COLO668 (cell line): ENCODE measurements around the gene CTIF.
A peak's percentile ranks its signal among the peaks of the same experiment; 100 is the strongest.
"Not testable (repeated sequence)": the region's sequence is repeated elsewhere in the genome, so short reads cannot be mapped to it uniquely, and the experiment has no call there.

Experiments
- DNase-seq: peaks from one replicate; lab custom pipeline; 2025; ENCODE audit not compliant: unreplicated experiment; lab: John Stamatoyannopoulos, UW

Gene CTIF

DNA sequence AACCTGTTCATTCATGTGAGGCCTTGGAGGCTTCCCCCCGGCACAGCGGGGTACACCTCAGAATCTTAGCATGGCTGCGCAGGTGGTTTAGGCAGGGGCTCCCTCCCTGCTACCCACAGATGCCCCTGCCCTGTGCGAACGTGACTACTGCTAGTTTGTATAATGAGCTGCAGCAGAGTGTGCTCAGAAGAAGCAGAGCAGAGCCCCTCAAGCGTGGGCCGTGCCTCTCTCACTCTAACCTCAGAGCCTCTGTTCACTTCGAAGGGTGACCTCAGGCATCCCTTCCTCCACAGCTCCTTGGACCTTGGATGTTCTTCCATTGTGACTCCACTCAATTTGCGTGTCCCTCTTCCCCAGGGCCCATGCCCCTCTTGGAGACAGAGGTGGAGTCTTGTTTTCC lies 161.6 kb downstream of the CTIF start:
- no peak for DNase-seq

DNA sequence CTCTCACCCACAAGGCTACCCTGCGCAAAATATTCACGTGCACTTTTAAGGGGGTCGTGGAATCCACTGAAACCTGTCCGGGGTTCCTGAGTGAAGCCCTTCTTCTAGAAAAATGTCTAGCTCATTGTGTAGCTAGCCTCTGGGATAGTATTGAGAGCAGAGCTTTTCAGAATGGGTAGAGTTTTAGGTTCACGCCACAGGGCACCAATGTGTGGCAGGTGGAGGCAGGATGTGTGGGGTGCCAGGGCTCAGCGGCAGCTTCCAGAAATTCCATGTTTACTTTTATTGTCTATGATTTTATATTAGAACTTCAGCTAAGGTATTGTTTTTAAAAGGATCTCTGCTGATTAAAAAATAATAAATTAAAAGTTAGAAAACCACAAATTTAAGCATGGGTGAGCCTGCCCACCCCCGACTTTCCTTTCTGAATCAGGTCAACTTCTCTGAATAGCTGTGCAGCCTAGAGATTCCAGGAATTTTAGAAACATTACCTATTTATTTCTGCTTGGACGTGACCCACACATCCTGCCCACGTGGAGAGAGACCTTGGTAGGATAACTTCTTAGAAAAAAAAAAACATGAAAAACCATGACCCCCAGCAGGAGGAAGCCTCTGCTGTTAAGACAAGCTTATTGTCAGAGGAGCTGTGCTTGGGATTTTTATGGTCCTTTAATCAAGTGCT lies 163.7 kb downstream of the CTIF start:
- no peak for DNase-seq

DNA sequence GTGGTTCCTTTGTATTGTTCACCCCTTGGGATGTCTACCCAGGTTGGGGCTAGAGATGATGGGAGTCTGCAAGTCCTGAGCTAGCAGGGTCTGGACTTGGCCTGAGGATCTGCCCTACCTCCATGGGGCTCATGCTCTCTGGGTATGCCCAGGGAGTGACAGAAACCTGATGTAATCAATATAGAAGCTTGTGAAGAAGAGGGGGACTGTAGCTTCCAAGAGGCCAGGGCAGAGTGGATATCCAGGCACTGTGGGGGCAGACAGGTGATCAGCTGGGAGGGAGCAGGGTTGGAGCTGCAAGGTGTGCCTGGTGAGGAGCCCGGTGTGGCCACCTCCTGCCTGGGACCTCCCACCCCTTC lies 164.2 kb downstream of the CTIF start:
- no peak for DNase-seq

DNA sequence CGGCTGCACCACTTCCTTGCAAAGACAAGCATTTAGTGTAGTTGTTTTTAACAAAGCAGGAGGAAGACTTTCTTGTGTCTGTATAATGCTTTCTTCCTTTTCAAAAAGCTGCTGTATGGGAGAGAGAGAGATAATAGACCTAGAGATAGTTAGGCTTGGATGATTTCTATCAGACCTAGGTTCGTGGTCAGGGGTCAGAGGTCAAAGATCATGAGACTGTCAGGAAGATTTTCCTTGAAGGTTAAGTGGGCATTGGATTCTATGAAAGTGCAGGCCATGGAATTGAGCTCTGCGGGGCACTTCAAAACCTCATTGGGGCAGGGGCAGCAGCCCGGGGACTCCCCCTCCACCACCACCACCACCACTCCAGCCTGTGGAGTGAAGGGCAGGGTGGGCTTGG lies 164.6 kb downstream of the CTIF start:
- DNase-seq, result no peak

DNA sequence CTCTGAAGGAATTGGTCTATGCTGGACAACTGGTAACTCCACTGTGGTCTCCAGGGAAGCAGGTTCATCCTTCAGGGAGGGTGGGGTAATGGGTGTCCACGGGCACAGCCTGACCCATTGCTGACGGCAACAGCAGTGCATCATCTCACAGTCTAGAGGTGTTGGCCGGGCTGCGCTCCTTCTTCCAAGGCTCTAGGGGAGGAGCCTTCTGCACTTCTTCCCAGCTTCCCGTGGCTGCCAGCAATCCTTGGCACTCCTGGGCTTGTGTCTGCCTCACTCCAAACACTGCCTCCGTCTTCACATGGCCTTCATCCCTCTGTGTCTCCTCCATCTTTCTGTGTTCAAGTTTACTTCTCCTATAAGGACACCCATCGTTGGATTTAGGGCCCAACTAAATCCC lies 166.2 kb downstream of the CTIF start:
- DNase-seq, result no peak

DNA sequence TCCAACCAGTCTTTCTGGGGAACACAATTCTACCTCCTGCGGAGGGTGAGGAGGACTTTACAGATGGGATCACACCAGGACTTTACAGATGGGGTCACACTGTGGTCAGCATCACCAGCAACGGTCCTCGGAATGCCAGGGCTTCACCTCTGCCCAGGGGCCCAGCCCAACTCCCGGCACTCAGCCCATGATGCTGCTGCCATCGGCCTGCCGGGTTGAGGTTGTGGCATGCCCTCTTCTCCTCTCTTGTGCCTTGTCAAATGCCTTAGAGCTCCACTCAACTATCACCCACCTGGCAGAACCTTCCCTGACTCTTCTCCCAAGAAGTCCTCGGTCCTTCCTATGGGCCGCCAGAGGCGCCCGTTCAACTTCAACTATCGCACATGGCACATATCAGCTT lies 166.7 kb downstream of the CTIF start:
- no peak for DNase-seq

DNA sequence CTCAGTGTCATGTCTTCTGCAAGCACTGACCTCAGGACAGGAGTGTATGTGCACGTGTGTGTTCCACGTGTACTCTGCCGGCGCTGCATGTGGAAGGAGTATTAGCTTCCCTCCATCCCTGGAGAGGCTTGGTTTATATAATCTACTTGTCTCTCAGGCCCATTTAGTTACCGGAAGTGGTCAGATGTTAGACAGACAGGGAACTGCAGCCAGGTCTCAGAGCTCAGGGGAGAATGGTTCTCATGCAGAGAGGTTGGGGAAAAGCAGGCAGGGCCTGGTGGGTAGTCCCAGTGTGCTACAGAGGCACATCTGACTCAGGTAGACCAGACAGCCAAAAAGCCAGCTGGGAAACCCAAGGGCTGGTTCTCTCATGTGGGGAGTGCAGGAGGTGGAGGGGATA lies 167.9 kb downstream of the CTIF start:
- no peak for DNase-seq

DNA sequence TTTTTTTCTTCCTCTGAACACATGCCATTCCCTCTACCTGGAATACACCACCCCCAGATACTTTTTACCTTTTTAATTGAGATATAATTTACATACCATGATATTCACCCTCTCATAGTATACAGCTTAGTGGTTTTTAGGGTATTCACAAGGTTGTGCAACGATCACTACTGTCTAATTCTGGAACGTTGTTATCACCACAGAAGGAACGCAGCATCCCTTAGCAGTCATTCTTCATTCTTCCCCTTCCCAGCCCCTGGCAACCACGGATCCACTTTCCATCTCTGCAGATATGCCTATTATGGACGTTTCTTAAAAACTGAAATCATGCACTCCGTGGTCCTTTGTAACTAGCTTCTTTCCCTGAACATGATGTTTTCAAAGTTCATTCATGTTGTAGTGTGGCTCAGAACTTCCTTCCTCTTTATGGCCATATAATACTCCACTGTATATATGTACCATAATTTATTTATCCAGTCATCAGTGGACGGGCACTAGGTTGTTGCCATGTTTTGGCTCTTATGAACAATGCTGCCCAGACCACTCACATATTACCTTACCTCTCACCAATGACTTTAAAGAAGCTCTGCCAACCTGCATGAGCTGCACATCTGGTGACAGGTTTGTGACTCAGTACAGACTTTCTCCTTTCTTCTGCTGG lies 168.9 kb downstream of the CTIF start:
- no peak for DNase-seq

DNA sequence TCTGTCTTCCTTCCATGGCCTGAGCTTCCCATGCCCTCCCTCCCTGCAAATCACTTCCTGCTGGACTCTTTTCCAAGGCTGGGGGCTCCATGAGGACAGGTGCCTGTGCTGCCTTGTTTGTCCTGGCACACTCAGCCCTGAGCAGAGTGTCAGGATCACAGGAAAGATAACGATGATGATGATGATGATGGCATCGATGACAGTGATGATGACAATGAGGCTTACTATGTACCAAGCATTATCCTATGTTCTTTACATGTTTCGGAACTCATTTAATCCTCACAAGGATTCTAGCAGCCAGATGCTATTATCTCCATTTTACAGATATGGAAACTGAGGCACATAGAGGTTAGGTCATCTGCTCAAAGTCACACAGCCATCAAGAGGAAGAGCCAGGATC lies 170.0 kb downstream of the CTIF start:
- no peak for DNase-seq

DNA sequence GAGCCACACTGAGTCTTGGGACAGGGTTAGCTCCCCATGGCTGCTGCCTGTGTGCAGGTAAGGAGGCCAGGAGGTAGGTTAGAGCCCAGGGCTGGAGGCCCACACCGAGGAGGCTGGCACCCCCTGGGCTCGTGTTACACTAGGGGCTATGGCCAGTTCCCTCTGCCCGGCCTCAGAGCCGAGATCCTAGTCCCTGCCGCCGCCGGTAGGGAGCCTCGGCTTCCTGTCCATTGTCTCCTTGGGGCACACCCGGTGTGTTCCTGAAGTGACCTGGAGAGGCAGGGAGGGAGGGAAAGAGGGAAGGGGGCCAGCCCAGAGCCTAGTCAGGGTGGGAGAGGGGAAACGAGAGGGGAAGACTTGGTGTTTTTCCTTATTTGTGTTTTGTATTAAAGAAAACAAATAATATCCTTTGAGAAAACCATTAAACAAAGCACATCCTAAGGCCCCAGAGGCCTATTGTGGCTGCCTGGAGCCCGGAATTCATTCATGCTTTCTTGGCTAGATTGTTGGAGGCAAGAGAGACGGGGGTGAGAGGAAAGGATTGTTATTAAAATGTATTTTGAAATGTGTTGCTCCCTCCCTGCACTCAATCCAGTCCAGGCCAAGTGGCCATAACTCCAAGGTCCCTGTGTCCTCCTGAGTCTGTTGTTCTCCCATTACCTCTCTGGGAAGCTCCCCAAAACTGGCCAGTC lies 170.7 kb downstream of the CTIF start:
- no peak for DNase-seq

DNA sequence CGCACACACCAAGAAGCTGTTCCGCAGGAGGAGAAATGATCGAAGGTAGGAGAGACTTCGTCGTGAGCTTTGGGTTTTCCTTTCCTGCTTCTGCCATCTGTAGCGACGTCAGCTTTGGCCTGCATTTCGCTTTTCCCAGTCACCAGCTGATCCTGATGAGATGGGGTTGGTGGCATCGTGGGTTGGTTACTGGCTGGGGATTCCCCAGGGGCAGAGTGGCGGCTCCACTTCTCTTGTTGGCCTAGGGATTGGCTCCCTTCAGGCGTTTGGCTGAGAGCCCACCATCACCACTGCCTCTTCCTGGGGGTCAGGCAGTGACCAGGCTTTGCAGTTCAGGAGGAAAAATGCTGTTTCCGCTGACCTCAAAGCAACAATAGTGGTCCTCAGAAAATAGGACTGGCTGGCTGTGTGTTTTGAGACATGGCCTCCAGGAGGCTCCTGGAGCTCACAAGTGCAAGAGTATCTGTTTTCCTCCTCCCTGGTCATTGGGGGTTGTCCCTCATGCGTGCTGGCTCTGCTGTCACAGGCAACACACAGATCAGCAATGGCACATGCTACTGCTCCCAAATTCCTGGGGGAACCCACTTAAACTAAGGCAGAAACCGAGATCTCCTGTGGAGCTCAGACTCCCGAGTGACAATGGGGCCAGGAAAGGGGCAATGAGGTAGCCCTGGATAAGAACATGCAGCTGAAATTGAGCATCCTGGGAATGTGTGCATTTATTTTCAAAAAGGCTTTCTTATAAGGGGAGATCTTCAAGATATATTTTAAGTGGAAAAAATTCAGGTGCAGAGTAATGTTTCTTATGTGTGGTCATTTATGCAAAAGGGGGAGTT lies 173.0 kb downstream of the CTIF start:
- peak; percentile 13 for DNase-seq

DNA sequence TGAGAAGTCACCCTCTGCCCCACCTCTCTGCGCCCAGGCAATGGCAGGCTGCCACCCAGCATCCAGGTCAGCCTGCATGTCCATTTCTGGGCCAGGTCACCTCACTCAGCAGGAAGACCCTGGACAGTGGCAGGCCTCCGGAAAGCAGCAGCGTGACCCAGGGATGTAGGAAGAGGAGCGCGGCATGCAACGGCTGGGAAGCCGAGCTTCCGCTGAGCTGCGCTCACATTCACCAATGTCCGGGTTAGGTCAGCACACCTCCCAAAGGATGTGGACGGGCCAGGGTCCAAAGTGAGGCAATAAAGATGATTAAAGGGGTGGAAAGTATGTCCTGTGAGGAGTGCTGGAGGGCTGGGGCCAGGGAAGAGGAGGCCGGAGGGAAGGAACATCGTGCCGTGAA lies 174.5 kb downstream of the CTIF start:
- no peak for DNase-seq

DNA sequence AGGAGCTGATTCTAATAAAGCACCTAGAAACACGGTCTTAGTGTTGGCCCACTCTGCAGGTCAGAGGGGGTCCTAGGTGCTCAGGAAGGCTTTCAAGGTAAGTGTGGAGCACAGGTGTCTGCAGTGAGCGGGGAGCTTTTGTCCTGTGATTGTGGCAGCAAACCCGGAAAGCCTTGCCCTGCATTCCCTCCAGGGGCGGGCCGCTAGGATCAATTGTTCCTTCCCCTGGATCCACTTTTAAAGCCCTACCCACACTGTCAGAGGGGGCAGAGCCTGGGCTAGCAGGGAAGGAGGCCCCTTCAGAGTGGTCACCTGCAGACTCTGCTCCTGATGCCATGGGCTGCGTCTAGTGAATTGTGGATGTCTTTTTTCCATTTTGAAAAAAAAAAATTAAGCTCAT lies 176.0 kb downstream of the CTIF start:
- DNase-seq, result no peak

DNA sequence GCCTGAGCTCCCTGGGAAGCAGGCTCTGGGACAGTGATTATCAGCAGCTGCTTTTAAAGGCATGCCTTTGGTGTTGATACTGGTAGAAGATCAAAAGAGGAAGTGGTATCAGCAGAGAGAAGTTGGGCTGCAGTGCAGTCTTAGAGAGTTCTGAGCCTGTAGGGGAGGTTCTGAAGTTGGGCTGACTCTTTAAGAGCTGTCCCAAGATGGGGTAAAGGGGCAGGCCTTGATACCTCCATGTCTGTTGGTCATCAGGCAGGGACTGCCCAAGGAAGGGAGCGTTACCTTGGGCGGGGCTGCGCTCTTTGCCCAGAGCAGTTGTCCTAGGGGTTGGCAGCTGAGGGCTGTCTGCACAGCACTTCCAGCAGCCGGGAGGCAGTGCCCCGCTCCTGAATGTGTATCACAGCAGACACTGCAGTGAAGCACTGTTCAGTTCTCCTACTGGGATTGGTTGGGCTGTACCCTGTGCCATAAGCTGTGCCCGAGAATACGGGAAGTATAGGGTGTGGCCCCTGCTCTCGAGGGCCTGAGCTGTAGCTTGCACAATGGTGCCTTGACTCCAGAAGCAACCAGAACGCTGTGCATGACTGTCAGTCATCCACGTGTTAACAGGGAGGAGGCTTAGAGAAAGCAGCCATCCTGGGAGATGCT lies 177.0 kb downstream of the CTIF start:
- no peak for DNase-seq

DNA sequence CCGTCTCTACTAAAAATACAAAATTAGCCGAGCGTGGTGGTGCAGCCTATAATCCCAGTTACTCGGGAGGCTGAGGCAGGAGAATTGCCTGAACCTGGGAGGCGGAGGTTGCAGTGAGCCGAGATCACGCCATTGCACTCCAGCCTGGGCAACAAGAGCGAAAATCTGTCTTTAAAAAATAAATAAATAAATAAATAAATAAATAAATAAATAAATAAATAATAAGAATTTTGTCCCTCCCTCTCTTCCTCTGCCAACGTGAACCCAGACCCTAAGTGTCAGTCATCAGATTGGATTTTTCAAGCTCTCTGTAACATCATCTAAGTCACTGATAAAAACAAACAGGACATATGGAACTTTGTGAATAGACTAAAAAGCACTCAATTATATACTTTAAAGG lies 178.4 kb downstream of the CTIF start:
- not testable (repeated sequence) for DNase-seq

DNA sequence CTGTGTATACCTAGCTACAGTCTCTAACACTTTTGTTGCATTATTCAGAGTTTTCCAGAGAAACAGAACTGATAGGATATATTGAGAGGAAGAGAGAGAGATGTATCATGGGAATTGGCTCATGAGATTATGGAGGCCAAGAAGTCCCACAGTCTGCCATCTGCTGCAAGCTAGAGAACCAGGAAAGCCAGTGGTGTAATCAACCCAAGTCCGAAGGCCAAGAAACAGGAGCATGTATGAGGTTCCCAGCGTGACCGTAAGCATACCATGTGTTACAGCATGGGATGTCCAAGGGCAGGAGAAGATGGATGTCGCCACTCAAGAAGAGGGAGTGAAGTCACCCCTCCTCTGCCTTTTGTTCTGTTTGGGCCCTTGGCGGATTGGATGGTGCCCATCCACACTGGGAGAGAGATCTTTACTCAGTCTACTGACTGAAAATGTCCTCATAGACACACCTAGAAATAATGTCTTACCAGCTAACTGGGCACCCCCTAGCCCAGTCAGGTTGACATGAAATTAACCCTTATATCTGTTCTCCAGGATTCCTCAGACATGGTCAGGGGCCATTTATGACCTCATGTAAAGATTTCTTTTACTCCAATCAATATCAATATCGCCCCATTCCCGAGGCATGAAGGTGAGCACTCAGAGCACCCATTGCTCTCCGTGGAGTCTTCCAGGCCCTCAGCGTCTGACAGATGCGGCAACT lies 179.6 kb downstream of the CTIF start:
- DNase-seq, result no peak

DNA sequence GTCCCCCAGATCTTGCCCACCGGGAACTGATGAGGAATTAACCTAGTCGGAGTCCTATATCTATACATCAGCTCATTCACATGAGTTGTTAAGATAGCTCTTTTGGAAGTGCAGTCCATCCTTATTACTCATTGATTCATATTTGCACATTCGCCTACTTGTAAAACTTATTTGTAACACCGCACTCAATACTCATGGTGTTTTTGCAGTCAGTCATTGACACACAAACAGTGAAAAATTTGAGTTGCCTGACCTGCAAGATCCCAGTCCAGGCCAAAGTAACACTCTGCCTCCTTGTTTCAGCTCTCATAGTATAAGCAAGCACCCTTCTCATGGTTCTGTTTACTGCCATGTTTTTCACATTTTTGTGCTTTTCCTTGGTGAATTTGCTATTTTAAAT lies 180.6 kb downstream of the CTIF start:
- no peak for DNase-seq

DNA sequence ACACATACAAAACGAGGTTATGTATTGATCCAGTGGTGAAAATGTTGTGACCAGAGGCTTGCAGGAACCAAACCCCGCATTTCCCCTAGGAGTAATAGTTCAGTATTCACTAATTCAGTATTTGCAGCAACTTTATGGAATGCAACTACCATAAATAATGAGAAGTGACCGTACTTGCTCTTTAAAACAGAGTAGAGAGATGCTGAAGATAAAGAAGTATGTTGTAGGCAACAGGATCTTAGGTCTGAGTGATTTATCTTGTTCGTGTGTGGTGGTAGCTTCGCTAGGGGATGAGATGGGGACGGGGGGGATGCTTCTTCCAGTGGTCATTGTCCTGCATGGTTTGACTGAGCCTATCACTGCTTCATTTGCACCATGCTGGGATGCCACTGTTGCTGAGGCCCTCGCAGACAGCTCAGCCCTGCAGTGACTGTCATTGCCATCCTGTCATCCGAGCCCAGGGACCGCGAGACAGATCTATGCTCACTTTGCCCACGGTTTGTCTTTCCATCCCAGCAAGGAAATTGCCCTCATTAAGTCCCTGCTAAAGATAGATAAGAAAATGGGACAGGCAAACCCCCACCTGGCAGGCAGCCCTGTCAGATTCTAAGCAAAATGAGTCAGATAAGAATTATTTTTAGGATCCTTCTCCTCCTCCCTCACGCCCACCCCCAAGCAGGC lies 181.3 kb downstream of the CTIF start:
- no peak for DNase-seq

DNA sequence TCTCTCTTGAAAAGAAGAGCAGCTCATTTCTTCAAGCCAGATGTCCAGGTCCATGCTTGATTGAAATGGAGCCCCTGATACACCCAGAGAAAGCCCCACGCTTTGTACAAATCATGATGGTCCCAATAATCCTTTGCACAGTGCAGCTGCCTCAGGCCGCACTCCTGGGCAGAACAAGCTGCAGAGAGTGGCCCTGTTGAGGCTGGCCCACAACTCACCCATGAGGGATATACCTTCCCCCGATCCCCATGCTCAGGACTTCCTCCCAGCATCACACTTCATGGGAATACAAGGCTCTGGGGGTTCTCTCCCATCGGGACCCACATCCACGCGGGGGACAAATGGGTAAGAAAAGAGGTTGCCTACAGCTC lies 181.8 kb downstream of the CTIF start:
- DNase-seq, result no peak

DNA sequence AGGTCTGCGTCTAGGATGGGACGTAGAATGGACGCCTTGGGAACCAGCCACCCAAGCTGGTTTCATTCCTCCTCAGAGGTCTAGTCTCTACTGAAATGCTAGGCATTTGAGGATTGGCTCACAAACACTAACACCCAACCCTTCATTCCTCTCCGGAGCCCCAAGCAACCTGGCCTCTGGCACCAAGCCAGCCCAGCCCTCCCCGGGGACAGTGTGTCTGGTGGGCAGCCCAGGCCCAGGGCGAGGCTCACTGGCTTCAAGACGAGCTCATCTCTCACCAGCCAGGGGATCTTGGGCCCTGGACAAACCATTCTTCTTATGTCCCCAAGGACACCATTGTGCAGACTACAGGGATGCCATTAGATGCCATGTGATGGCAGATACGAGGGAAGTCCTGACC lies 182.5 kb downstream of the CTIF start:
- no peak for DNase-seq
